Caco-2 (cell line): ENCODE measurements around the gene IDUA. TPM values are rescaled to one million over a fixed set of nuclear protein-coding genes. Genes with fewer than 3 reads are reported as not detected.

Experiments used
- BruUV-seq: library from RNA; stranded (reverse); fragments of 400-500 nt; replicated peaks from 2 replicates; lab custom pipeline; 2021; lab: Mats Ljungman, UMichigan
- CTCF ChIA-PET: fragments of 300-600 bp; sonication (Branson Sonifier 250); formaldehyde crosslinking; loops from one replicate; lab custom pipeline; 2022; ENCODE audit warnings: antibody characterized with exemption; lab: Charles Lee
- POLR2A ChIA-PET: fragments of 300-600 bp; sonication (Branson Sonifier 250); formaldehyde crosslinking; loops from one replicate; lab custom pipeline; 2022; ENCODE audit warnings: antibody characterized with exemption; lab: Charles Lee
- DNase-seq, 2 experiments: peaks; one replicate each; pipeline versions ENCODE4 v3.0.0 to v3.0.0-alpha.2; 2020 to 2022
- H3K27me3 ChIP-seq: replicated peaks from 2 replicates; pipeline ENCODE4 v1.6.0; 2011; ENCODE audit warnings: low read length; ENCODE audit not compliant: control insufficient read depth, insufficient read depth
- H3K36me3 ChIP-seq: 2 replicates; pipeline ENCODE4 v1.5.1; 2011; ENCODE audit warnings: low read length; ENCODE audit not compliant: control insufficient read depth, insufficient read depth
- H3K4me1 ChIP-seq: fragments of 250-450 bp; sonication (Bioruptor Pico); 2 replicates; pipeline ENCODE4 v1.5.1; 2020; ENCODE audit warnings: mild to moderate bottlenecking
- H3K4me3 ChIP-seq: 2 replicates; pipeline ENCODE4 v1.5.1; 2011; ENCODE audit warnings: low read depth, mild to moderate bottlenecking, control low read depth, low read length
- H3K9me3 ChIP-seq: fragments of 250-450 bp; sonication (Bioruptor Pico); 2 replicates; pipeline ENCODE4 v1.5.1; 2020; ENCODE audit warnings: mild to moderate bottlenecking, moderate library complexity
- H3K27ac Mint-ChIP-seq: one replicate; pipeline ENCODE4 v1.8.0; 2022; ENCODE audit warnings: mixed read lengths; ENCODE audit not compliant: unreplicated experiment
- H3K27me3 Mint-ChIP-seq: one replicate; pipeline ENCODE4 v1.8.0; 2022; ENCODE audit warnings: mixed read lengths; ENCODE audit not compliant: insufficient read depth, unreplicated experiment
- H3K36me3 Mint-ChIP-seq: one replicate; pipeline ENCODE4 v1.8.0; 2022; ENCODE audit warnings: mild to moderate bottlenecking, mixed read lengths; ENCODE audit not compliant: insufficient read depth, unreplicated experiment
- H3K4me1 Mint-ChIP-seq: one replicate; pipeline ENCODE4 v1.8.0; 2022; ENCODE audit warnings: low read depth, mixed read lengths; ENCODE audit not compliant: unreplicated experiment
- H3K4me3 Mint-ChIP-seq: one replicate; pipeline ENCODE4 v1.8.0; 2022; ENCODE audit warnings: mild to moderate bottlenecking, moderate library complexity, mixed read lengths; ENCODE audit not compliant: unreplicated experiment
- H3K9me3 Mint-ChIP-seq: one replicate; pipeline ENCODE4 v1.8.0; 2022; ENCODE audit warnings: mixed read lengths; ENCODE audit not compliant: unreplicated experiment
- intact Hi-C: fragments of 100-400 bp; cut with micrococcal nuclease; formaldehyde crosslinking; loops from one replicate; pipeline ENCODE4 v1.10.0; 2022; ENCODE audit not compliant: unreplicated experiment
- total RNA-seq: library from RNA; stranded (reverse); gene quantifications from 2 replicates; pipeline ENCODE4 v1.2.3, GENCODE V29; 2022
- TF ChIP-seq, protein P1 (sequence below), 2 experiments: fragments of 200-600 bp in 1 of 2; IDR thresholded peaks; 1 replicate in 1 of 2; 2 replicates in 1 of 2; pipeline versions ENCODE4 v1.5.1 to v1.8.0; 2011 to 2022; ENCODE audit warnings: antibody characterized with exemption in 1 of 2, control low read depth in 1 of 2, inconsistent platforms in 1 of 2, low read depth in 1 of 2, low read length in 1 of 2, mild to moderate bottlenecking in 1 of 2, moderate library complexity in 1 of 2; ENCODE audit not compliant: insufficient read depth in 1 of 2, severe bottlenecking in 1 of 2, unreplicated experiment in 1 of 2

Gene IDUA
- total RNA-seq, 1 experiment from 2014 or later = 26.9 TPM

DNA sequence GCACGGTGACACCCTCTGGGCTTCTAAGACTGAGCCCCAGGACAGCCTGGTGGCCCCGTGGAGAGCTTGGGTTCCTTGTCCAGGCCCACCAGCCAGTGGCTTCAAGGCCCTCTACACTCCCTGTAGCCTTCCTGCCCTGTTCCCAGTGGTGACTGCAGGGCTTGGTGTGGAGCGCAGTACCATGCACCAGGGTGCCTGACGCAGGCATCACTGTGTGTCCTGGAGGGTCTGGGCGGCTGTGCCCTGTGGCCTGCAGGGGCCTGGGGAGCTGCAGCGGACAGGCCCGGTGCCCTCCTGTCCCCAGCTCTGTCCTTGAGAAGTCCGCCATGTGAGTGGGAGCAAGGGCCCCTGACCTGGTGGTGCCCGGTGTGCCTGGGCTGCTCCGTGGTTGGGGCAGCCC lies 28.9 kb downstream of the IDUA start:
- BruUV-seq = no TSS peak
- CTCF ChIA-PET = no interaction called here
- no peak overlapping the region for H3K4me3 Mint-ChIP-seq

DNA sequence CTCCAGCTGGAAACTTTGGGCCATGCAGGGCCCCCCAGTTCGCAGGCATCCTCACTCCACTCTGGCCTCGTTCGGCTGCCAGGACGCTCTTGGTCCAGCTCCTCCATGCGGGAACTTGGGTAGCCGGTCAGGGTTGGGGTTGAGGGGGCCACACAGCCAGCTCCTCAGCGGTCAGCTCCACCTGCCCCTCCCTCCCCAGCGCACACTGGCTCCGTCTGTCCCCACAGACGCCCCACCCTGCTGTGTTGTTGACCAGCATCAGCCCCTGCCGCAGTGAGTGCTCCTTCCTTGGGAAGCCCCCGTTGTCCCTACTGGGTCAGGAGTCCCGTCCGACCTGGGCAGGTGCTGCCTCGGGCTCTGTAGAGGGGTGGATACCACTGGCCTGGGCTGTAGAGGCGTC lies 30.4 kb downstream of the IDUA start:
- Histone ChIP-seq H3K27me3 (no peaks in the 10 kb centered on the region), H3K9me3 (no peaks in the 10 kb centered on the region), H3K4me3 (no peak overlapping the region), H3K4me1 (no peaks in the 10 kb centered on the region), H3K36me3 (no peaks in the 10 kb centered on the region)
- Mint-ChIP-seq H3K27ac (no peak overlapping the region), H3K4me1 (no peaks in the 10 kb centered on the region), H3K9me3 (no peaks in the 10 kb centered on the region), H3K27me3 (no peaks in the 10 kb centered on the region), H3K36me3 (peaks cover 5% of the 10 kb centered on the region), H3K4me3 (no peak overlapping the region)
- ChIA-PET CTCF (interaction anchor here (0.5 kb wide), 1 partner anchor 16 kb away, joined by 3 read pairs; no protein-coding TSS in a partner anchor), POLR2A (no interaction called here)
- intact Hi-C loops = no loop called here
- TF ChIP-seq, protein P1, sequence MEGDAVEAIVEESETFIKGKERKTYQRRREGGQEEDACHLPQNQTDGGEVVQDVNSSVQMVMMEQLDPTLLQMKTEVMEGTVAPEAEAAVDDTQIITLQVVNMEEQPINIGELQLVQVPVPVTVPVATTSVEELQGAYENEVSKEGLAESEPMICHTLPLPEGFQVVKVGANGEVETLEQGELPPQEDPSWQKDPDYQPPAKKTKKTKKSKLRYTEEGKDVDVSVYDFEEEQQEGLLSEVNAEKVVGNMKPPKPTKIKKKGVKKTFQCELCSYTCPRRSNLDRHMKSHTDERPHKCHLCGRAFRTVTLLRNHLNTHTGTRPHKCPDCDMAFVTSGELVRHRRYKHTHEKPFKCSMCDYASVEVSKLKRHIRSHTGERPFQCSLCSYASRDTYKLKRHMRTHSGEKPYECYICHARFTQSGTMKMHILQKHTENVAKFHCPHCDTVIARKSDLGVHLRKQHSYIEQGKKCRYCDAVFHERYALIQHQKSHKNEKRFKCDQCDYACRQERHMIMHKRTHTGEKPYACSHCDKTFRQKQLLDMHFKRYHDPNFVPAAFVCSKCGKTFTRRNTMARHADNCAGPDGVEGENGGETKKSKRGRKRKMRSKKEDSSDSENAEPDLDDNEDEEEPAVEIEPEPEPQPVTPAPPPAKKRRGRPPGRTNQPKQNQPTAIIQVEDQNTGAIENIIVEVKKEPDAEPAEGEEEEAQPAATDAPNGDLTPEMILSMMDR (IDR thresholded peaks at IDR 0.05; ENCODE audit: insufficient read depth in 1 of 2, low read depth in 1 of 2, low read length in 1 of 2, severe bottlenecking in 1 of 2, unreplicated experiment in 1 of 2) = no peak
- DNase-seq = no peak
- no TSS peak for BruUV-seq

More for the DNA sequence above, 28.9 kb downstream of the IDUA start:
- H3K36me3 ChIP-seq = no peaks in the 10 kb centered on the region
- Mint-ChIP-seq H3K4me1 (no peaks in the 10 kb centered on the region), H3K36me3 (peaks cover 5% of the 10 kb centered on the region), H3K27me3 (no peaks in the 10 kb centered on the region), H3K9me3 (no peaks in the 10 kb centered on the region), H3K27ac (no peak overlapping the region)
- DNase-seq = no peak
- POLR2A ChIA-PET = interaction anchor here (0.7 kb wide), 1 partner anchor 222 kb away, joined by 6 read pairs; no protein-coding TSS in a partner anchor
- H3K4me3 ChIP-seq = no peak overlapping the region
- TF ChIP-seq, protein P1 (IDR thresholded peaks at IDR 0.05; ENCODE audit: insufficient read depth in 1 of 2, low read depth in 1 of 2, low read length in 1 of 2, severe bottlenecking in 1 of 2, unreplicated experiment in 1 of 2) = no peak
- H3K9me3 ChIP-seq = no peaks in the 10 kb centered on the region
- intact Hi-C loops = no loop called here
- no peaks in the 10 kb centered on the region for H3K27me3 ChIP-seq
- H3K4me1 ChIP-seq = no peaks in the 10 kb centered on the region

DNA sequence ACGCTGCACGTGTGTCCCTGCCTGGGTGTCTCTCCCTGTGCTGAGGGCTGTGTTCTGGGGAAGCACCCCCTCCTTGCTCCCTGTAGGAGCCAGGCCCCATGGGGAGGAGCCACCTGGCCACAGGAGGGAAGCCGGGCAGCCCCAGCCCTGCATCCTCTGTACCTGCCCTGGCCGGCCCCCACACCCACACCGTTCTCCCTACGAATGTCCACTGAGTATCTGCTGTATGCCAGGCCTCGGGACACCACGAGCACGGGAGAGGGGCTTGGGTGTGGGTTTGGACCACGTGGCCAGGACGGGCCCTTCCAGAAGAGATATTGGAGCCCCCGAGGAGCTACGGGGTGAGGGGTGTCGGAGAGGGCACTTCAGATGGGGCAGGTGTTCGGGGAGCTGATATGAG lies 30.9 kb downstream of the IDUA start:
- Histone ChIP-seq H3K4me3 (no peak overlapping the region), H3K36me3 (no peaks in the 10 kb centered on the region), H3K4me1 (no peaks in the 10 kb centered on the region), H3K27me3 (no peaks in the 10 kb centered on the region), H3K9me3 (no peaks in the 10 kb centered on the region)
- intact Hi-C loops = no loop called here
- ChIA-PET CTCF (no interaction called here), POLR2A (no interaction called here)
- Mint-ChIP-seq H3K4me3 (no peak overlapping the region), H3K27me3 (no peaks in the 10 kb centered on the region), H3K27ac (no peak overlapping the region), H3K9me3 (no peaks in the 10 kb centered on the region), H3K4me1 (no peaks in the 10 kb centered on the region), H3K36me3 (peaks cover 5% of the 10 kb centered on the region)
- no peak for DNase-seq
- TF ChIP-seq, protein P1 (IDR thresholded peaks at IDR 0.05; ENCODE audit: insufficient read depth in 1 of 2, low read depth in 1 of 2, low read length in 1 of 2, severe bottlenecking in 1 of 2, unreplicated experiment in 1 of 2) = no peak
- no TSS peak for BruUV-seq
